ENCODE data around the gene FZD10. TPM values are rescaled to one million over a fixed set of nuclear protein-coding genes. Genes with fewer than 3 reads are reported as not detected.

The FZD10 gene
- total and polyA plus RNA-seq, 2 of the 13 experiments (the other 11 are each of a cell fraction or from before 2014, with no cell fraction given): not detected

DNA sequence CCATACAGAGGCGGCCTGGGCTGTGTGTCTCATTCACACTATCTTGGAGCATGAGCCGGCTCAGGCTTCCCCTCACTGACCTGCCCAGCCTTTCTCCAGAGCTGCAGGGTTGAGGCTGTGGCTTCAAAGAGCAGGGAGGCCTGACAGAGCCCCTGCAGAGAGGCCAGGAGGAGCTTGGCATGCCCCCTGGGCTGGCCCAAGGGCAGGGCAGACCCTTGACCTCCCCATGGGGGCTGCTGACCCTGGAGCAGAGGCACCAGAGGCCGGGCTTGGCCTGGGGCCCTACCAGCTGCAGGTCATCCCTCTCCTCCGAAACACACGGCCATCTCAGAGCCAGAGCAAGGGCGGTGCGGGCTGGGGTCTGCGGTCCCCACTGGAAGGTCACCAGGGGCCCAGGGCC, 46.6 kb upstream of the FZD10 start (continued):
- TF ChIP-seq PPARG (CRISPR knock-in tag; conservative IDR thresholded peaks at IDR 0.05): no peak

DNA sequence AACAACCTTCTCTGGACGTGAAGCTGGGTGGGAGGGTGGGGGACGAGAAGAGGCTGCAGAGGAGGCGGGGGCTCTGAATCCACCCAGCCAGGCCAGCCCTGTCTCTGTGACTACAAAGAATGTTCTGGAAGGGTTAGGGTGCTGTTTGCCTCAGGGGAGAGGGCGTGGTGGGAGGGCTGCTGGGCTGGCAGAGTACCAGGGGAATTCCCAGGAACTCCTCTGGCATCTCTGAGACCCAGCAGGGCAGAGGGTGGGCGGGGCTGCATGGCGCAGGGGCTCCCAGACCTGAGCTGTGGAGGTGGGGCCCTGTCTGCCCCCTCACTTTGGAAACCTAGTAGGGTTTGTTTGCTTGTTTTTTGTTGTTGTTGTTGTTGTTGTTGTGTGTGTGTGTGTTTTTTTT, 45.5 kb upstream of the FZD10 start:
- Histone ChIP-seq H3K27ac (ENCODE audit: extremely low read length, insufficient read depth, low read length) (no peak overlapping the region), H3K9ac (ENCODE audit: insufficient read depth, low read depth, low read length) (no peak overlapping the region), H3K27me3 (ENCODE audit: control insufficient read depth in 1 of 2, insufficient read depth in 2 of 2, low read length in 2 of 2) (peaks cover 3 to 40% of the 10 kb centered on the region in 2 experiments; a peak in 4 of 5 replicates), H2AFZ (ENCODE audit: low read length) (no peak overlapping the region), H3K4me2 (ENCODE audit: low read depth, low read length) (no peak overlapping the region), H3K4me3 (replicated peaks in 1 of 3; ENCODE audit: insufficient read depth in 1 of 3, low read depth in 2 of 3, low read length in 3 of 3) (no peak overlapping the region), H4K20me1 (ENCODE audit: insufficient read depth, low read length) (no peaks in the 10 kb centered on the region), H3K9me3 (ENCODE audit: low read length) (no peaks in the 10 kb centered on the region), H3K36me3 (replicated peaks in 1 of 2; ENCODE audit: control insufficient read depth in 1 of 2, insufficient read depth in 2 of 2, low read length in 2 of 2) (no peaks in the 10 kb centered on the region), H3K79me2 (ENCODE audit: insufficient read depth, low read length) (no peaks in the 10 kb centered on the region), H3K4me1 (ENCODE audit: insufficient read depth, low read length) (no peaks in the 10 kb centered on the region)
- intact Hi-C loops (cut with micrococcal nuclease; ENCODE audit: unreplicated experiment) (no loop called here), in situ Hi-C loops (cut with HindIII; ENCODE audit: extremely low pct_ligation_motif_present, low pct_unique_long_range_greater_than_20kb) (no loop called here)
- CTCF ChIA-PET (ENCODE audit: low intra/inter-chr PET ratio, low total read pairs): no interaction called here
- BruUV-seq (replicated peaks): no TSS peak
- POLR2A ChIA-PET: no interaction called here
- 9% methylated on average over 4 of the region's 6 CpGs for WGBS (ENCODE audit: low lambda C conversion rate)
- ATAC-seq (no peak), DNase-seq (ENCODE audit: low spot score) (no peak), FAIRE-seq (no peak)
- TF ChIP-seq HOXA5 (CRISPR knock-in tag; IDR thresholded peaks at IDR 0.05) (no peak), GABPB1 (CRISPR knock-in tag; IDR thresholded peaks at IDR 0.05) (no peak), KDM5A (IDR thresholded peaks at IDR 0.05; ENCODE audit: borderline replicate concordance, low read length) (no peak), SAP130 (CRISPR knock-in tag; IDR thresholded peaks at IDR 0.05; ENCODE audit: low read depth) (no peak), SRSF4 (IDR thresholded peaks at IDR 0.05; ENCODE audit: low read depth, low read length, poor library complexity, severe bottlenecking) (no peak)

DNA sequence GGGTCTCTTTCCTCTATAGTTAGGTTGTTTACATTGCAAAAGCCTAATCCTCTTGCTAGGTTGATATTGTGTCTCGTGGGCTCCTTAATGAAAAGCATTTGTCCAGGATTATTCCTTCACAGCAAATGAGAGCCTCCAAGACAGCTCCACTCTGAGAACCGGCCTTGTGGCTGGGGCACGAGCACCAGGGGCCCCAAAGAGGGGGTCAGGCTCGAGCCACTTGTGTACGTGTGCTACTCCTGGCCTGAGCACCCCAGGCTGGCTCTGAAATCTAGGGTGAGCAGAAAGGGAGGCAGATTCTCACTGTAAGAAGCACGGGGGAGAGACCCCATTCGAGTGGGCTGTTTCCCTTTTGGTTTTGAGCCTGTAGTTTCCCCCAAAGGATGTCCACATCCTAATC, 45.0 kb upstream of the FZD10 start:
- CTCF ChIA-PET (ENCODE audit: low intra/inter-chr PET ratio, low total read pairs): no interaction called here
- TF ChIP-seq ZNF407 (CRISPR knock-in tag; IDR thresholded peaks at IDR 0.05; ENCODE audit: not compliant biosample characterization): no peak
- no peak for TF ChIP-seq ZNF7 (CRISPR knock-in tag; IDR thresholded peaks at IDR 0.05)
- no peak for TF ChIP-seq TOPORS (CRISPR knock-in tag; IDR thresholded peaks at IDR 0.05)
- no peak for TF ChIP-seq HMGA1 (CRISPR knock-in tag; conservative IDR thresholded peaks at IDR 0.05)
- no peak for TF ChIP-seq CHD4 (IDR thresholded peaks at IDR 0.05; ENCODE audit: borderline replicate concordance, low read length)

More for the DNA sequence above, 45.0 kb upstream of the FZD10 start:
- in situ Hi-C loops (cut with HindIII; ENCODE audit: extremely low pct_ligation_motif_present, low pct_unique_long_range_greater_than_20kb) (no loop called here), intact Hi-C loops (cut with micrococcal nuclease; ENCODE audit: unreplicated experiment) (no loop called here)
- Histone ChIP-seq H3K36me3 (replicated peaks in 1 of 2; ENCODE audit: control insufficient read depth in 1 of 2, insufficient read depth in 2 of 2, low read length in 2 of 2) (no peaks in the 10 kb centered on the region), H3K4me3 (replicated peaks in 1 of 3; ENCODE audit: insufficient read depth in 1 of 3, low read depth in 2 of 3, low read length in 3 of 3) (no peak overlapping the region), H3K27ac (ENCODE audit: extremely low read length, insufficient read depth, low read length) (no peak overlapping the region), H3K9ac (ENCODE audit: insufficient read depth, low read depth, low read length) (no peak overlapping the region), H2AFZ (ENCODE audit: low read length) (no peak overlapping the region), H3K9me3 (ENCODE audit: low read length) (no peaks in the 10 kb centered on the region), H3K4me1 (ENCODE audit: insufficient read depth, low read length) (no peaks in the 10 kb centered on the region), H4K20me1 (ENCODE audit: insufficient read depth, low read length) (no peaks in the 10 kb centered on the region), H3K79me2 (ENCODE audit: insufficient read depth, low read length) (no peaks in the 10 kb centered on the region), H3K27me3 (ENCODE audit: control insufficient read depth in 1 of 2, insufficient read depth in 2 of 2, low read length in 2 of 2) (peaks cover 3 to 36% of the 10 kb centered on the region in 2 experiments; a peak in 4 of 5 replicates), H3K4me2 (ENCODE audit: low read depth, low read length) (no peak overlapping the region)
- BruUV-seq (replicated peaks): no TSS peak
- WGBS (ENCODE audit: low lambda C conversion rate): 0% methylated on average over 3 of the region's 7 CpGs
- no peak for FAIRE-seq
- ATAC-seq: no peak
- no peak for DNase-seq (ENCODE audit: low spot score)
- POLR2A ChIA-PET: no interaction called here

Data from HepG2 (cell line).